Natural killer cell (primary cell): ENCODE measurements around the gene GUCA2B. TPM values are rescaled to one million over a fixed set of nuclear protein-coding genes. Genes with fewer than 3 reads are reported as not detected.

Source experiments
- ATAC-seq, 3 donors: fragments of 150-1000 bp in 2 of 3; fragments of 200-7000 bp in 1 of 3; cut with Tn5 transposase; 1 replicate in 1 of 3; 2 replicates in 2 of 3; pipeline ENCODE4 v1.10.0; 2021; ENCODE audit warnings: mild to moderate bottlenecking in 2 of 3, moderate library complexity in 2 of 3
- DNase-seq, 2 donors: peaks; one replicate each; pipeline versions ENCODE4 v3.0.0 to v3.0.0-alpha.2; 2013 to 2021; ENCODE audit warnings: mixed read lengths in 1 of 2
- H3K27ac ChIP-seq: one replicate; pipeline ENCODE4 v1.5.1; 2013; ENCODE audit warnings: mild to moderate bottlenecking, low read length
- H3K27me3 ChIP-seq: one replicate; pipeline ENCODE4 v1.6.1; 2013; ENCODE audit warnings: low read length; ENCODE audit not compliant: control insufficient read depth, insufficient read depth
- H3K36me3 ChIP-seq: one replicate; pipeline ENCODE4 v1.6.1; 2013; ENCODE audit warnings: low read length; ENCODE audit not compliant: control insufficient read depth, insufficient read depth
- H3K4me1 ChIP-seq: one replicate; pipeline ENCODE4 v1.6.1; 2013; ENCODE audit warnings: low read length; ENCODE audit not compliant: control insufficient read depth, insufficient read depth
- H3K4me3 ChIP-seq: one replicate; pipeline ENCODE4 v1.5.1; 2013; ENCODE audit warnings: low read length
- H3K9me3 ChIP-seq: one replicate; pipeline ENCODE4 v1.6.1; 2013; ENCODE audit warnings: low read length; ENCODE audit not compliant: control insufficient read depth, insufficient read depth
- H3K27ac Mint-ChIP-seq, 2 donors: one replicate each; pipeline ENCODE4 v1.8.0; 2022; ENCODE audit warnings: mild to moderate bottlenecking in 2 of 2, mixed read lengths in 2 of 2, moderate library complexity in 1 of 2
- H3K27me3 Mint-ChIP-seq, 2 donors: one replicate each; pipeline ENCODE4 v1.8.0; 2022; ENCODE audit warnings: low read depth in 2 of 2, mixed read lengths in 2 of 2
- H3K36me3 Mint-ChIP-seq: one replicate; pipeline ENCODE4 v1.8.0; 2022; ENCODE audit warnings: mixed read lengths
- H3K4me1 Mint-ChIP-seq, 2 donors: one replicate each; pipeline ENCODE4 v1.8.0; 2022; ENCODE audit warnings: mixed read lengths in 2 of 2
- H3K4me3 Mint-ChIP-seq: one replicate; pipeline ENCODE4 v1.8.0; 2022; ENCODE audit warnings: mild to moderate bottlenecking, moderate library complexity, mixed read lengths
- H3K9me3 Mint-ChIP-seq, 2 donors: one replicate each; pipeline ENCODE4 v1.8.0; 2022; ENCODE audit warnings: mixed read lengths in 2 of 2
- CTCF ChIP-seq: fragments of 200-600 bp; IDR thresholded peaks from one replicate; pipeline ENCODE4 v1.8.0; 2022; ENCODE audit warnings: antibody characterized with exemption
- WGBS: methylation state at CpG from one replicate; pipeline ENCODE4 v1.1.7; 2013; ENCODE audit warnings: missing lambda C conversion rate; ENCODE audit not compliant: insufficient coverage; 5-methylcytosine and 5-hydroxymethylcytosine counted together
- intact Hi-C: fragments of 100-400 bp; cut with micrococcal nuclease; formaldehyde crosslinking; loops from one replicate; pipeline ENCODE4 v1.14.2; 2022
- total RNA-seq, 4 donors: library from RNA; stranded (reverse); fragments of 120-200 nt in 1 of 4; gene quantifications; one replicate each; pipeline versions ENCODE4 v1.2.3 to v1.2.4, GENCODE V29; 2013 to 2022

Gene GUCA2B
- total RNA-seq, 3 donors from 2014 or later (not counting 1 experiment from before 2014, with no cell fraction given) = not detected

- Mint-ChIP-seq H3K4me3 (no peak overlapping the region), H3K27ac (no peak overlapping the region), H3K9me3 (peaks cover 4 to 5% of the 10 kb centered on the region in 2 donors), H3K4me1 (peaks cover 15 to 16% of the 10 kb centered on the region in 2 donors), H3K36me3 (peaks cover 14% of the 10 kb centered on the region), H3K27me3 (peaks cover 4 to 13% of the 10 kb centered on the region in 2 donors)
- Histone ChIP-seq H3K4me1 (peaks cover 14% of the 10 kb centered on the region), H3K36me3 (no peaks in the 10 kb centered on the region), H3K27me3 (no peaks in the 10 kb centered on the region), H3K4me3 (no peak overlapping the region), H3K9me3 (no peaks in the 10 kb centered on the region), H3K27ac (no peak overlapping the region)
- TF ChIP-seq CTCF = no peak
- DNase-seq (no peak), ATAC-seq (no peak)
- intact Hi-C loops = no loop called here
- WGBS = no CpG with 5 or more reads among the region's 2 CpGs
Measured at GRCh38 chr1:42158189-42158588, 5.0 kb downstream of the GUCA2B start.

- Histone ChIP-seq H3K36me3 (no peaks in the 10 kb centered on the region), H3K4me3 (no peak overlapping the region), H3K27ac (no peak overlapping the region), H3K27me3 (no peaks in the 10 kb centered on the region), H3K9me3 (no peaks in the 10 kb centered on the region), H3K4me1 (peaks cover 14% of the 10 kb centered on the region)
- Mint-ChIP-seq H3K27ac (no peak overlapping the region), H3K4me3 (no peak overlapping the region), H3K4me1 (peaks cover 15 to 16% of the 10 kb centered on the region in 2 donors), H3K9me3 (peaks cover 4 to 5% of the 10 kb centered on the region in 2 donors), H3K36me3 (peaks cover 14% of the 10 kb centered on the region), H3K27me3 (peaks cover 4 to 13% of the 10 kb centered on the region in 2 donors)
- intact Hi-C loops = no loop called here
- ATAC-seq (no peak), DNase-seq (no peak)
- WGBS = 57% methylated on average over 5 of the region's 5 CpGs
- TF ChIP-seq CTCF = no peak
Measured at GRCh38 chr1:42162181-42162580, 9.0 kb downstream of the GUCA2B start.

- Mint-ChIP-seq H3K27ac (no peak overlapping the region), H3K9me3 (peaks cover 4 to 5% of the 10 kb centered on the region in 2 donors), H3K36me3 (peaks cover 14% of the 10 kb centered on the region), H3K4me1 (peaks cover 8% of the 10 kb centered on the region in 2 donors), H3K4me3 (no peak overlapping the region), H3K27me3 (peaks cover 4 to 13% of the 10 kb centered on the region in 2 donors)
- intact Hi-C loops = no loop called here
- Histone ChIP-seq H3K4me3 (no peak overlapping the region), H3K4me1 (peaks cover 9% of the 10 kb centered on the region), H3K36me3 (no peaks in the 10 kb centered on the region), H3K27me3 (no peaks in the 10 kb centered on the region), H3K27ac (no peak overlapping the region), H3K9me3 (no peaks in the 10 kb centered on the region)
- no peak for DNase-seq
- ATAC-seq = no peak
- TF ChIP-seq CTCF = no peak
- WGBS = 82% methylated on average over 2 of the region's 2 CpGs
Measured at GRCh38 chr1:42163114-42163513, 9.9 kb downstream of the GUCA2B start.
